Astrocyte of the spinal cord (primary cell): ENCODE data around the gene SF1.
A peak's percentile ranks its signal among the peaks of the same experiment; 100 is the strongest.

ENCODE experiments used
- DNase-seq: peaks from one replicate; pipeline ENCODE4 v3.0.0; 2011; ENCODE audit warnings: low read depth, low spot score
- H3K4me3 ChIP-seq: 2 replicates; pipeline ENCODE4 v1.5.1; 2011; ENCODE audit warnings: low read depth, mild to moderate bottlenecking, low read length, moderate library complexity
- in situ Hi-C: cut with HindIII; loops from 2 replicates; pipeline ENCODE4 v1.10.0; 2017; ENCODE audit warnings: low sequenced_read_pairs
- TF ChIP-seq, protein P1 (sequence below): IDR thresholded peaks from 2 replicates; pipeline ENCODE4 v1.5.1; 2012; ENCODE audit warnings: low read depth, mild to moderate bottlenecking, low read length, inconsistent platforms

SF1 gene

DNA sequence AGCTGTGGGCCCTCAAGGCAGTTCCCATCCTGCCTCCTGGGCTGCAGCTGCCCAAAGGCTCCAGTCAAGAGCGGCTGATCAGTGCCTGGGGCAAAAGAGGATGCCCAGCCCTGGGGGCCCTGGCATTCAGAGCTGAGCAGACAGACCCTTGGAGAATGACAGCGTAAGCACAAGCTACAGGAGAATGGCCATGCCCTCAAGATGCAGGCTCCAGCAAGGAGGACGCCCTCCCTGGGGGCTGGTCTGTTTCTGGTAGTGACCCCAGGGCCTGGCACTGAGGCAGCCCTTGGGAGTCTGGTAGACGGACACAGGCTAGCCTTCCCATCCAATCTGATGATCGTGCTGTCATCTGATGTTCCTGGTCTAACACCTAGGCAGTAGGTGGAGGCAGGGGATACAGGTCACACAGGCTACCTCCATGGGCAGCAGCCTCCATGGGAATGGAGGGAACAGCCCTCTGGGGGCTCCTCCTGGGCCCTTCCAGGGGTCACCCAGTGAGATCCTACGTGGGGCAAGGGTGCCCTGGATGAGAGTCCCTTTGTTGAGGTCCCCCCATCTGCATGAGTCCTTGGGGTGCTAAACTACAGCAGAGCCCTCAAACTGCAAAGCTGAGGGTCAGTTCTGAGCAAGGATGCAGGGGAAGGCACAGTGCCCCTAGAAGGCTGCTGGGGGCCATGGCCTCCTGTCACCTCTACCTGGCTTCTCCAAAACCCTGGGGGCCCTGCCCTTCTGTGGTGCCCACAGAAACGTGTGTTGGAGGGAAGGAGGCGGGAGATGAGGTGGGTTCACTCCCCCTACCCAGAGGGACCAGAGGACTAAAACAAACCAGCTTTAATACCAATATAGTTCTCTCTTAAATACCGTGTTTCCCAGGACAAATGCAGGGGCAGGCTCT is 10.2 kb upstream of the SF1 start:
- no peak overlapping the region for H3K4me3 ChIP-seq
- DNase-seq = no peak
- TF ChIP-seq, protein P1, sequence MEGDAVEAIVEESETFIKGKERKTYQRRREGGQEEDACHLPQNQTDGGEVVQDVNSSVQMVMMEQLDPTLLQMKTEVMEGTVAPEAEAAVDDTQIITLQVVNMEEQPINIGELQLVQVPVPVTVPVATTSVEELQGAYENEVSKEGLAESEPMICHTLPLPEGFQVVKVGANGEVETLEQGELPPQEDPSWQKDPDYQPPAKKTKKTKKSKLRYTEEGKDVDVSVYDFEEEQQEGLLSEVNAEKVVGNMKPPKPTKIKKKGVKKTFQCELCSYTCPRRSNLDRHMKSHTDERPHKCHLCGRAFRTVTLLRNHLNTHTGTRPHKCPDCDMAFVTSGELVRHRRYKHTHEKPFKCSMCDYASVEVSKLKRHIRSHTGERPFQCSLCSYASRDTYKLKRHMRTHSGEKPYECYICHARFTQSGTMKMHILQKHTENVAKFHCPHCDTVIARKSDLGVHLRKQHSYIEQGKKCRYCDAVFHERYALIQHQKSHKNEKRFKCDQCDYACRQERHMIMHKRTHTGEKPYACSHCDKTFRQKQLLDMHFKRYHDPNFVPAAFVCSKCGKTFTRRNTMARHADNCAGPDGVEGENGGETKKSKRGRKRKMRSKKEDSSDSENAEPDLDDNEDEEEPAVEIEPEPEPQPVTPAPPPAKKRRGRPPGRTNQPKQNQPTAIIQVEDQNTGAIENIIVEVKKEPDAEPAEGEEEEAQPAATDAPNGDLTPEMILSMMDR = no peak
- in situ Hi-C loops = no loop called here

GRCh38 chr11:64787526-64788320 is 9.4 kb upstream of the SF1 start:
- TF ChIP-seq, protein P1 = peak; percentile 89
- in situ Hi-C loops = no loop called here
- H3K4me3 ChIP-seq = no peak overlapping the region
- peak; percentile 32 for DNase-seq

GRCh38 chr11:64786308-64786707 is 8.0 kb upstream of the SF1 start:
- TF ChIP-seq, protein P1 = no peak
- in situ Hi-C loops = no loop called here
- no peak for DNase-seq
- no peak overlapping the region for H3K4me3 ChIP-seq

- TF ChIP-seq, protein P1 = no peak
- in situ Hi-C loops = no loop called here
- no peak overlapping the region for H3K4me3 ChIP-seq
- DNase-seq = no peak
These were observed 6.7 kb upstream of the SF1 start for GRCh38 chr11:64784813-64785581.

DNA sequence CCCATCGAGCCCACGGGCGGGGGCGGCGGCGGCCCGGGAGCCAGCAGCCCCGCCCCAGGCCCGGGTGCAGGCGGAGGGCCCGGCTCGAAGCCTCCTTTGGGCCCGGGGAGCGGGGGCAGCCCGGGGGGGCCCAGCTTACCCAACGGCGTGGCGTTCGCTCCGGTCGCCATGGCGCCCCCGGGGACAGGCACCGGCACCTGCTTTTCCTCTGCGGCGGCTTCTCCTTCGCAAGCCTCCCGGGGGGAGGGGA is 194 bp downstream of the SF1 start:
- DNase-seq = no peak
- in situ Hi-C loops = no loop called here
- TF ChIP-seq, protein P1 = no peak
- peak overlapping the region; percentile 58 for H3K4me3 ChIP-seq

GRCh38 chr11:64777449-64778222 is 706 bp downstream of the SF1 start:
- peak overlapping the region; percentile 58 for H3K4me3 ChIP-seq
- DNase-seq = peak; percentile 78
- in situ Hi-C loops = no loop called here
- TF ChIP-seq, protein P1 = no peak
